GM18499 (cell line): ENCODE data around the gene KLF14.
"Not testable (repeated sequence)": the region's sequence is repeated elsewhere in the genome, so short reads cannot be mapped to it uniquely, and the experiment has no call there.

Source experiments
- ATAC-seq: cut with Tn5 transposase; IDR thresholded peaks from one replicate; pipeline ENCODE4 v1.9.1; 2021; ENCODE audit warnings: moderate number of reproducible peaks; ENCODE audit not compliant: insufficient read depth, unreplicated experiment

Gene KLF14

DNA sequence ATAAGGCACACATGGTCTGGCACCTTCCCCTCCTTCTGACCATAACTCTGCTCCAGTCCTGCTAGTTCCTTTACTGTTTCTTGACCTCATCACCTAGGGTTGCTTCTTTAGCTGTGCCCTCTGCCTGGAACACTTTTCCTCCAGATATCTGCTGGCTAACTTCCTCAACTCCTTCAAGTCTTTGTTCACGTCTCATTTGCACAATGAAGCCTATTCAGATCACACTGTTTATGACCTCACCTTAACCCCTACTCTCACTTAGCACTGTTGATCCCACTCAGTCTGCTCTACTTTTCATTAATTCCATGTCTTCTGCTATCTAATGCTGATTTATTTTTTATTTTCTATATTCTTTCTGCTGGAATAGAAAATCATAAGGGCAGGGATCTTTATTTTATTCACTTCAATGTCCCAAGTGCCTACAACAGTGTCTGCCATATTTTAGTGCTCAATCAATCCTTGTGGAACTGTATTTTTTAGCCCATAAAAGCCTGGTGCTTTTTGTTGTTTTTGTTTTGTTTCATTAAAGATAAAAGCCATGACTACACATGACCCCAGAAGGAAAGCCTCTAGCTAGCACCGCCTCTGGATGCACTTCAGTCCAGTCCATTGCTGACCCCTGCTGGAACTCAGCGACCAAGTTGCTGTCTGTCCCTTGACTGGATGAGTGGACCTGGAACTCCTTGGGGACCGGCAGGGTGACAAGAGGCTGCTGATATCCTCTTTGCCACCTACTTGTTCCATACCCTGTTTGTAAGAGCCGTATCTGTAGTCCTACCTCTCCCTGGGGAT, 12.3 kb downstream of the KLF14 start:
- ATAC-seq = no peak

DNA sequence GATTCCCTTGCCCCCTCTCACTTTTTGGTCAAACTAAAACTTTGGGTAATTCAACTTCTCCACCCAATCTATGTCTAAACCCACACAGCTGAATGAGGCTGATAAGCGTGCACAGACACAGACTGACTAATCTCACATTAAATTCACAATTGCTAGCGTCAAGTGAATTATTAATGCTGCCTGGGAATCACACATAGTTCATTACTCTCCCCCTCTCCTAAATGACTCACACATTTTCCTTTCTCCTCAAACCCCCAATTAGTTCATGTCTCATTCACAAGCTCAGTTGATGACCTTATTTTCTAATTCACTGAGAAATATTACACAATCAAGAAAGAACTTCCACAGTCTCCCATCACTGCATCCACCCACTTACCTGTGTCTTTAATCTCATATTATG, 14.5 kb downstream of the KLF14 start:
- no peak for ATAC-seq

DNA sequence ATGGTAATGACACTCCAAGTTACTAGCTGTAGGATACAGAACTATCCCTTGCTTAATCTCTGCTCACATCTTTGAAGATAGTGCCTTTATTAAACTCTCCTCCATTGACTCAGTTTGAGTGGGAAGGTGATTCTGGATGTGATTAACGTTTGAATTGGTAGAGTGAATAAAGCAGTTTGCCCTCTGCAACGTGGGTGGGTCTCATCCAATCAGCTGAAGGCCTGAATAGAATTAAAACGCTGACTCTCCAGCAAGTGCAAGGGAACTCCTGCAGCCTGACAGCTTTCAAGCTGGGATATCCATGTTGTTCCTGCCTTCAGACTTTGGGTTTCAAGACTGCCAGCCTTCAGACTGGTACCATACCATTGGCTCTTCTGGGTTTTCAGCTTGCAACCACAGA, 21.6 kb downstream of the KLF14 start:
- no peak for ATAC-seq

DNA sequence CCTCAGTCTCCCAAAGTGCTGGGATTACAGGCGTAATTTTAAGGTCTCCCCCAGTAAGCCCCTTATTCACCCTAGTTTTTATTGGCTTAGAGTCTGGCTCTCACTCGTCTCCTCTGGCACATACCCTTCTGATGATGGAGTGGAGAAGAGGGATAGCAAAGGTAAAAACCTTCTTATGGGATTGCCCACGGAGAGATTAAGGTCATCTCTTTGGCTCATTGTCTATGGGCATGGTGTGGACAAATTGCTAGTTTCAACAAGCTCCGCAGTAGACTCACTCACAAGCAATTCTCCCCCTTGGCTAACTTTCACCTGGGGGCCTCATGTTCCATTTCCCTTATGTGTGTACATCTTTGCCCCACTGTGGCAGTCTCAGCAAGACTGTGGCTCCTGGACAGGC, 25.2 kb downstream of the KLF14 start:
- ATAC-seq = no peak

DNA sequence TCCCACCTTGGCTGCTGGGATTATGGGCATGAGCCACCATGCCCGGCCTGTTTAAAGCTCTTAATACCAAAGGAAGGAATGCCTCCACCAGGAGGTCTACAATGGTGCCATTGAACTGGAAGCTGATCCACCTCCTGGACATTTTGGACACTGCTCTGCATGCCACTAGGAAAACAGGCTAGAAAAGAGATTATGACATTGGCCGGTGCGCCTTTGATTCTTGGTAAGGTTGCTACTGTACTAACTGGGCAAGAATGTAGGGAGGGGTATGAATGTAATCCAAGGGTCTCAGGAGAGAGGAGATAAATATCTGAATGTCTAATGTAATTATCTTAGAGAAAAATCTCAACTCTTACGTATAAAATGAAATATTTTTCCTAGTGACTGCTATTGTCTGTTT, 26.0 kb downstream of the KLF14 start:
- ATAC-seq = no peak

DNA sequence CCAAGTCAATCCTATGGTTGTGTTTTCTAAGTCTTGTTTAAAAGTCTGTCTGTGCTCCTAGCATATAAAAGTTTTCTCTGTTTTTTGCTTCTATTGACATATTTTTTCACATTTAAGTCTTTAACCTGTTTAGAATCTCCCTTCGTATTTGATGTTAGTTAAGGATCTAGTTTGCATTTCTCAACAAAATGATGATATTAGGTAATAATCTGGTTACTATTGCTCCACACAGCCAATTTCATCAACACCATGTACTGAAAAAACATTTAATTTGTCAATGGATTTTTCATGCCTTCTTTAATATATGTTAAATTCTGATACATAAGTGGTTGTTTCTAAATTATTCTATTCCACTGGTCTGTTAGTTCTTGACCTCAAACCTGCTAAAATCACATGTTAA, 30.2 kb downstream of the KLF14 start:
- no peak for ATAC-seq

DNA sequence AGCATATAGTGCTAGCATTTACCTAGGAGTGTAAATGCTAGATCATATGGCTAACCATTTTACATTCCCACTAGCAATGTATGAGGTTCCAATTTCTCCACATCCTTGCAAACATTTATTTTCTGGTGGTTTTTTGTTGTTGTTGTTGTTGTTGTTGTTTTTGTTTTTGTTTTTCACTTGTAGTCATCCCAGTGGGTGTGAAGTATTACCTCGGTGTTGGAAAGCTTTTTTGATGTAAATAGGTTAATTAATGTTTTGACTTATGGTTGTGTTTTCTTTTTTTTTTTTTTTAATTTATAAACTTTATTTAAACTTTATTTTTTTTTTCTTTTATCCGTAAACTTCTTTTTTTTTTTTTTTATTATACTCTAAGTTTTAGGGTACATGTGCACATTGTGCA, 32.4 kb downstream of the KLF14 start:
- no peak for ATAC-seq

DNA sequence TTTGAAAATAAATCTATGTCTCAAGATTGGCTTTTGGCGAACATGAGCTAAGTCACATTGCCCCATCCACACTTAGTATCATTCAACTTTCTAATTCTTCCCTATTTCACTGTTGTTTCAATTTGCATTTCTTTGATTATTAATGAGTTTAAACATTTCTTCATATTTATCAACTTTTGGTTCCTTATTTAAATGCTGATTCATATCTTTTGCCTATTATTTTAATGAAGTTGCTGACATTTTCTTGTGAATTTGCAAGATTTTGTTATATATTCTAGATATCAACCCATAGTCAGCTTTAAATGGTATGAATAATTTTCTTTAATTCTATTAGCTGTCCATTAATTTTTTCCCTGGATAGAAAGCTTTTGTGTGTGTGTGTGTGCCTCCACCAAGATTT, 33.2 kb downstream of the KLF14 start:
- no peak for ATAC-seq

DNA sequence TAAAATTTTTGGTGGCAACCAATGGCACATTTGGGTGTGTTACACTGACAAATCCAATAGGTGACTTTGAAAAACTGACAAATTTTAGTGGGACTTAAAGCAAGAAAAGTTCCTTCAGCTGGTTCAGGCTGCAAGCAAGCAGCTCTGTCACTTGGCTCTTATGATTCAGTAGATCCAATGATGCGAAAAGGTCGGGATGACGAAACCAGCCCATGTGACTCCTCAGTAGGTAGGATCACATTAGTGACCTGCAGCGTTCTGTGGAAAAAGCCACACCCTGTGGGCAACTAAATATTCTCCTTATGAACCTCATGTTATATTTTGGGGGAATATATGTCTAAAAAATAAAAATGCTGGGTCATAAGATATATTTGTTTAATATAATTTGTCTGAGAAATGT, 34.3 kb downstream of the KLF14 start:
- ATAC-seq = no peak

DNA sequence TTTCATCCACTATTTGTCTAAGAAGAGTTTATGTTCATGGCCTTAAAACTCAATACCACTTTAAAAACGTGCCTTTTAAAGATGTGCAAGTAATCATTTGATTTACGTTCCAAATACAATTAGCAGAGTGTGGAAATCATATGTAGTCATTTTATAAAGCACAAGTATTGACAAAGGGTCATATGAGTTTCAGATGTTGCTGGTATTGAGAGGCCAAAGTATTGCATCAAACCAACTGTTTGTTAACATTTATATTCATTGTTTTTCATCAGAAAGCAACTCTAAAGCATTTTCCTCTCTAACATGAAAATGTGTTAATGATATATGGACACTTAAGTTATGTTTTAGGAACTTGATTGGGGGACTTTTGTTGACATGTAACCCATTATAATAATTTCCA, 36.2 kb downstream of the KLF14 start:
- ATAC-seq = no peak

DNA sequence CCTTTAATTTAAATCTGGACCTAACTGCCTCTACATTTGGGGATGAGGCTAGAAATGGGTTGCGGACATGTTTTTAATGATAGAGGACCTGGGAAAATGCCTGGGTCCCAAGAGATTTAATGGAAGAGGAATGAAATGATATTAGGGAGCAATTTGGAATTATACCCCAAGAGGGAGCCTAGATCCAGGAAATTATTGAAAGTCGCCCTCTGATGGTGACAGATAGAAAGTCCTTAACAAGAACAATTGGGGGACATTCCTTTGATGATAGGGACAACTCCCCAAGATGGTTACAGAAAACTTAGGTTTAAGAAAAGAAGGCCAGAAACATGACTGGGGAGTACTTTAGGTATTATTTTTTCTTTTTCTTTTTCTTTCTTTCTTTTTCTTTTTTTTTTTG, 38.2 kb downstream of the KLF14 start:
- ATAC-seq = no peak

DNA sequence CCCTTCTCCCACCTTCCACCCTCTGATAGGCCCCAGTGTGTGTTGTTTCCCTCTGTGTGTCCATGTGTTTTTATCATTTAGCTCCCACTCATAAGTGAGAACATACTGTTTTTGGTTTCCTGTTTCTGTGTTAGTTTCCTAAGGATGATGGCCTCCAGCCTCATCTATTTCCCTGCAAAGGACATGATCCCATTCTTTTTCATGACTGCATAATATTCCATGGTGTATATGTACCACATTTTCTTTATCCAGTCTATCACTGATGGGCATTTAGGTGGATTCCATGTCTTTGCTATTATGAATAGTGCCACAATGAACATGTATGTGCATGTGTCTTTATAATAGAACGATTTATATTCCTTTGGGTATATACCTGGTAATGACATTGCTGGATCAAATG, 41.6 kb downstream of the KLF14 start:
- ATAC-seq = not testable (repeated sequence)

DNA sequence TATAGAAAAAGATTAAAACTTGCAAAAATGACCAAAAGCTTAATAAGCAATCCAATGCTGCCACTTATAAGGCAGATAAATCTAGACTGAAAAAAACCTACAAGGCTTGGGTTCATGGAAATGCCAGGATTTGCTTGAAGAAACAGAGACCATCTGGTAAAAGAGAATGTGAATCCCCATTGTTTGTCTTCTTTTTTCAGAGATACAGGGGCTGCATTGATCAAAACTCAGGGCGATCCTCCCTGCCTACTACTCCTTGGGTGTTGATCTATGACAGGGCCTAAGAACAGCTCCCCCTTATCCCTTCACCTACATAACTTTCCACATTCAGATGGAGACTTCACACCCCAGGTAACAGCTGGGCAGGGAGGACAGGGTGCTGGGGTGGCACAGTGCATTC, 44.3 kb downstream of the KLF14 start:
- ATAC-seq = no peak

DNA sequence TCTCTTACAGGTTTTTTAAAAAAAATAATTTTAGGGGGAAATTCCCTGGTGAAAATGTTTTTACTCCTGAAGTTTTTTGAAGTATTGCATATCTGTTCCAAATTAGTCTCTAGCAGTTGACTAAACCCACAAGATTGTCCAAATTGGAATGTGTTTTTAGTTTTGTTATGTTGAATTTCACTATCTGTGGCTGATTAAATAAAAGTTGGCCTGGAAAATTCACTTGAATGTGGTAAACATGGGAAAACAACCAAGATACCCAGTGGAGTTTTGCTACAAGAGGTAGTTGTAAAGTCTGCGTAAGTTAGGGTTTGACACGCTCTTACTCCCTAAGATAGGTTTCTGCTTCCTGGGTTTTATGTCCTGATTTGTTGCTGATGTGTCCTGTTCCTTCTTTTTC, 51.0 kb downstream of the KLF14 start:
- ATAC-seq = no peak
